GM12878 (cell line): Measurements from ENCODE around the gene NTM. TPM values are rescaled to one million over a fixed set of nuclear protein-coding genes. Genes with fewer than 3 reads are reported as not detected.

Source experiments
- ATAC-seq: fragments of 200-7000 bp; cut with Tn5 transposase; 3 replicates; pipeline ENCODE4 v1.9.1; 2020; ENCODE audit warnings: mild to moderate bottlenecking, moderate library complexity
- BruUV-seq: library from RNA; stranded (reverse); fragments of 400-500 nt; replicated peaks from 2 replicates; lab custom pipeline; 2021; lab: Mats Ljungman, UMichigan
- CTCF ChIA-PET: fragments of 300-600 bp; sonication (Branson Sonifier 250); formaldehyde crosslinking; extraction: SDS; loops from one replicate; lab custom pipeline; 2021; ENCODE audit warnings: inconsistent platforms; lab: Yijun Ruan, JAX
- POLR2A ChIA-PET: fragments of 350-600 bp; formaldehyde crosslinking; extraction: SDS; loops from one replicate; lab custom pipeline; 2021; ENCODE audit warnings: inconsistent platforms; lab: Charles Lee
- RAD21 ChIA-PET: fragments of 300-600 bp; sonication (Branson Sonifier 250); formaldehyde crosslinking; loops from one replicate; lab custom pipeline; 2023; ENCODE audit warnings: antibody characterized with exemption; ENCODE audit not compliant: unreplicated experiment; lab: Charles Lee
- SMC1A ChIA-PET: fragments of 300-600 bp; sonication (Branson Sonifier 250); formaldehyde crosslinking; loops from one replicate; lab custom pipeline; 2023; ENCODE audit not compliant: unreplicated experiment, uncharacterized antibody; lab: Charles Lee
- DNase-seq: peaks from one replicate; pipeline ENCODE4 v3.0.0-alpha.2; 2011; ENCODE audit warnings: low read depth, low spot score
- FAIRE-seq: peaks from 3 replicates; lab custom pipeline; 2011; peaks lifted over from hg19 to GRCh38; lab: Jason Lieb, UNC
- H2AFZ ChIP-seq: 2 replicates; pipeline ENCODE4 v1.6.0; 2011; ENCODE audit warnings: low read depth, low read length, control low read depth; ENCODE audit not compliant: control insufficient read depth
- H3K27ac ChIP-seq: 2 replicates; pipeline ENCODE4 v1.5.1; 2011; ENCODE audit warnings: control low read depth; ENCODE audit not compliant: control insufficient read depth, insufficient read depth
- H3K27me3 ChIP-seq, 2 experiments: replicated peaks in 1 of 2; 2 replicates each; pipeline versions ENCODE4 v1.6.0 to v1.6.1; 2011; ENCODE audit warnings: low read length in 1 of 2; ENCODE audit not compliant: control insufficient read depth in 2 of 2, insufficient read depth in 2 of 2
- H3K36me3 ChIP-seq, 2 experiments: 2 replicates each; pipeline ENCODE4 v1.5.1; 2011; ENCODE audit warnings: low read length in 1 of 2; ENCODE audit not compliant: control insufficient read depth in 2 of 2, insufficient read depth in 2 of 2
- H3K4me1 ChIP-seq: 2 replicates; pipeline ENCODE4 v1.6.1; 2011; ENCODE audit warnings: mild to moderate bottlenecking, low read length, moderate library complexity, mixed read lengths; ENCODE audit not compliant: control insufficient read depth, insufficient read depth
- H3K4me2 ChIP-seq: 2 replicates; pipeline ENCODE4 v1.6.0; 2011; ENCODE audit warnings: control low read depth; ENCODE audit not compliant: control insufficient read depth, insufficient read depth
- H3K4me3 ChIP-seq: fragments of 200-600 bp; sonication (generic); 2 replicates; pipeline ENCODE4 v1.5.1; 2016
- H3K79me2 ChIP-seq: 2 replicates; pipeline ENCODE4 v1.6.0; 2011; ENCODE audit warnings: low read length; ENCODE audit not compliant: control insufficient read depth, insufficient read depth
- H3K9ac ChIP-seq: 2 replicates; pipeline ENCODE4 v1.8.0; 2011; ENCODE audit warnings: low read length, control low read depth, mixed read lengths; ENCODE audit not compliant: control insufficient read depth, insufficient read depth
- H3K9me3 ChIP-seq: replicated peaks from 3 replicates; pipeline ENCODE4 v1.5.1; 2011; ENCODE audit warnings: mild to moderate bottlenecking, low read length; ENCODE audit not compliant: control insufficient read depth, insufficient read depth
- H4K20me1 ChIP-seq: 2 replicates; pipeline ENCODE4 v1.6.0; 2011; ENCODE audit not compliant: control insufficient read depth, insufficient read depth
- ATF2 ChIP-seq: IDR thresholded peaks from 2 replicates; pipeline ENCODE4 v1.6.1; 2012; ENCODE audit warnings: low read length, inconsistent platforms
- CBFB ChIP-seq: IDR thresholded peaks from 2 replicates; pipeline ENCODE4 v1.6.1; 2016; ENCODE audit warnings: antibody characterized with exemption, low read depth
- NFXL1 ChIP-seq: fragments of 450-650 bp; IDR thresholded peaks from 2 replicates; pipeline ENCODE4 v1.6.1; 2017; ENCODE audit warnings: antibody characterized with exemption, mild to moderate bottlenecking, borderline replicate concordance
- POLR2AphosphoS2 ChIP-seq: IDR thresholded peaks from 2 replicates; pipeline ENCODE4 v1.6.1; 2011; ENCODE audit warnings: low read depth, mild to moderate bottlenecking, low read length, improper control_type of control experiment, moderate library complexity
- SMAD5 ChIP-seq: IDR thresholded peaks from 2 replicates; pipeline ENCODE4 v1.6.1; 2016; ENCODE audit warnings: antibody characterized with exemption, low read depth
- STAT1 ChIP-seq: fragments of 450-650 bp; conservative IDR thresholded peaks from 2 replicates; pipeline ENCODE4 v1.6.1; 2014; ENCODE audit warnings: antibody characterized with exemption, mild to moderate bottlenecking
- YBX1 ChIP-seq: fragments of 450-650 bp; IDR thresholded peaks from 2 replicates; pipeline ENCODE4 v1.6.1; 2016; ENCODE audit warnings: antibody characterized with exemption
- ZNF622 ChIP-seq: fragments of 450-650 bp; IDR thresholded peaks from 2 replicates; pipeline ENCODE4 v1.6.1; 2017; ENCODE audit warnings: mild to moderate bottlenecking, inconsistent platforms
- WGBS: methylation state at CpG from one replicate; pipeline ENCODE4 v1.1.6; 2016; ENCODE audit warnings: low lambda C conversion rate; ENCODE audit not compliant: insufficient replicate concordance, insufficient coverage; ENCODE audit errors: missing lambda C conversion rate; 5-methylcytosine and 5-hydroxymethylcytosine counted together
- in situ Hi-C: fragments of 300-500 bp; cut with MboI; formaldehyde crosslinking; loops from 9 replicates; pipeline ENCODE4 v1.14.3; 2018; ENCODE audit warnings: mixed read lengths
- intact Hi-C: fragments of 100-400 bp; cut with micrococcal nuclease; formaldehyde crosslinking; loops from one replicate; pipeline ENCODE4 v1.14.2; 2022; ENCODE audit not compliant: unreplicated experiment
- polyA plus RNA-seq, 11 experiments: library from polyadenylated mRNA; depleted of rRNA in 4 of 11; unstranded in 6 of 11; stranded (reverse) in 5 of 11; fragments of >200 nt; fragmentation: Nextera tagmentation in 4 of 11; fragmentation: Illumina TruSeq in 1 of 11; extraction: Ambion mirVana in 4 of 11; extraction: Trizol in 1 of 11; gene quantifications; 1 replicate in 1 of 11; 2 replicates in 10 of 11; pipeline versions ENCODE4 v1.2.1 to v1.2.3, GENCODE V29; 2011 to 2016; ENCODE audit warnings: inconsistent platforms in 2 of 11, missing spikeins in 2 of 11, low read depth in 1 of 11
- total RNA-seq, 4 experiments: library from RNA; depleted of rRNA in 3 of 4; stranded (reverse); fragments of >200 nt in 3 of 4; fragmentation: Illumina TruSeq in 1 of 4; extraction: Trizol in 1 of 4; gene quantifications; 2 replicates each; pipeline versions ENCODE4 v1.2.1 to v1.2.3, GENCODE V29; 2013 to 2021

Gene NTM
- total and polyA plus RNA-seq, 10 of the 15 experiments (the other 5 are each of a cell fraction or from before 2014, with no cell fraction given): not detected

- no peak for TF ChIP-seq STAT1
- no peak for TF ChIP-seq SMAD5
- TF ChIP-seq POLR2AphosphoS2: no peak
- no peak for TF ChIP-seq ATF2
- TF ChIP-seq CBFB: no peak
- TF ChIP-seq YBX1: no peak
- no peak for TF ChIP-seq ZNF622
- no peak for TF ChIP-seq NFXL1
- H3K4me2 ChIP-seq: no peak overlapping the region
- H2AFZ ChIP-seq: no peak overlapping the region
- ChIA-PET RAD21 (no interaction called here), CTCF (no interaction called here), POLR2A (no interaction called here), SMC1A (no interaction called here)
- H3K27ac ChIP-seq: no peak overlapping the region
- no peaks in the 10 kb centered on the region for H3K4me1 ChIP-seq
- no peak for ATAC-seq
- H3K9me3 ChIP-seq: no peaks in the 10 kb centered on the region
- FAIRE-seq: no peak
- H3K9ac ChIP-seq: no peak overlapping the region
- H3K4me3 ChIP-seq: no peak overlapping the region
- H3K36me3 ChIP-seq: no peaks in the 10 kb centered on the region
- H3K27me3 ChIP-seq: no peaks in the 10 kb centered on the region; a peak in 1 of 4 replicates
- in situ Hi-C loops: no loop called here
- 44% methylated on average over 9 of the region's 9 CpGs for WGBS
- no peaks in the 10 kb centered on the region for H4K20me1 ChIP-seq
- no peaks in the 10 kb centered on the region for H3K79me2 ChIP-seq
- DNase-seq: no peak
- no TSS peak for BruUV-seq
- intact Hi-C loops: no loop called here
Observed at GRCh38 chr11:131404010-131404409, 33.6 kb downstream of the NTM start.
